ENCODE results near the gene SOAT1.

The SOAT1 gene

DNA sequence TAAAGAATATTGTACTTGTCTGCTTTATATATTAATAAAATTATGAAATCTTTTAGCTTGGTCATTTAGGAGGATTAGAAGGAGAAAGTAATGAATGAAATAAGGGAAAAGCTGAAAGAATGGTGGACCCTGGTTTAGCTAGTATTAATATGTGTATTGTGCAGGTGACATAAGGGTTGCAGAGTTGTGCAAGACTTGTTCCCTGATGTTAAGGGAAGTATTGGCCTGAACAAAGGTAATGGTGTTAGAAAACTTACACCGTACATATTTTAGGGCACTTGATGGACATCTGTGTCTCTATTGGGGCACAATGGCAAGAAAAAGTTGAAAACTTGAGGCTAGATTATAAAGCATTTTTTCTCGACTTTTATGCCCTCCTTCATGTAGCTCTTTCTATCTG lies 32.2 kb downstream of the SOAT1 start (continued):
- no peak for TF ChIP-seq ZNF292 (tag by site-specific recombination; IDR thresholded peaks at IDR 0.05; ENCODE audit: borderline replicate concordance, low read depth)

DNA sequence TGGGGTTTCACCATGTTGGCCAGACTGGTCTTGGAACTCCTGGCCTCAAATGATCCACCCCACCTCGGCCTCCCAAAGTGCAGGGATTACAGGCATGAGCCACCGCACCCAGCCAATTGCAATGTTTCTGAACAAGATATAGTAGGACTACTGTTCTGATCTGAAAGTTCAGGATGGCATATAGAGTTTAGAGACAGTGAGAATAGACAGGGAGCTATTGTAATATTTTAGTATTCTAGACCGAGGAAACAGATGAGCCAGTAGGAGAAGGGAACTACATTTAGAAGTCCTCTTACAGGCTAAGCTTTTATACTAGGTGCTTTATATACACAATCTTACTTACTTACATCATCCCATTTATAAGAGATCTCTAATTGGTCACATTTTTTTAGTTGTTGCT lies 33.1 kb downstream of the SOAT1 start:
- ChIA-PET POLR2A (no interaction called here), CTCF (no interaction called here)
- H3K27ac ChIP-seq (ENCODE audit: extremely low read depth, low read depth, low read length), result no peak overlapping the region

DNA sequence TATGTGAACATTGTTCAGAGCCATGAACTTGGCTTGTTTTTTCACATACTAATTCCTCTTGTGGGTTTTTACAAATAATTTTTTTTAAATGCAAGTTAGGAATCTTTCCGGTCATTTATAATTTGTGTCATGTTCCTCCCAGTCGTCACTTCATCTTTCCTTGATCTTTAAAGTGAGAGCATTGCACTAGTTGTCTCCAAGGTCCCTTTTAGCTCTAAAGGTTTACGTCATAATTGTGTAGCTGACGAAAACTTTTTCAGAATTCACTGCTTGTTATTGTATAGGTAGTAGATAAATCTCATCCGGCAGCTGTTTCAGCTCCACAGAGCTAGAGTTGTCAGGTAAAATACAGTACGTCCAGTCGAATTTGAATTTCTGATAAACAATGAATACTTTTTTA lies 33.6 kb downstream of the SOAT1 start:
- no peaks in the 10 kb centered on the region for H3K9me3 ChIP-seq (ENCODE audit: control insufficient read depth, insufficient read depth, low read depth, low read length)
- no peaks in the 10 kb centered on the region for H3K4me1 ChIP-seq (ENCODE audit: control insufficient read depth, insufficient read depth, low read length)
- no peak overlapping the region for H3K27ac ChIP-seq (ENCODE audit: extremely low read depth, low read depth, low read length)
- H3K36me3 ChIP-seq (ENCODE audit: control insufficient read depth in 2 of 2, insufficient read depth in 1 of 2, low read length in 2 of 2), result peaks cover 0 to 29% of the 10 kb centered on the region in 2 experiments; a peak in 2 of 3 replicates
- TF ChIP-seq KLF1 (tag by site-specific recombination; IDR thresholded peaks at IDR 0.05) (no peak), ZNF561 (tag by site-specific recombination; IDR thresholded peaks at IDR 0.05; ENCODE audit: borderline replicate concordance) (no peak), ZNF629 (tag by site-specific recombination; IDR thresholded peaks at IDR 0.05) (no peak), GLI2 (tag by site-specific recombination; IDR thresholded peaks at IDR 0.05; ENCODE audit: borderline replicate concordance, low read depth) (no peak), ZNF274 (IDR thresholded peaks at IDR 0.05; ENCODE audit: low read length) (no peak), ZNF274 (tag by site-specific recombination; IDR thresholded peaks at IDR 0.05; ENCODE audit: borderline replicate concordance) (no peak), ZNF830 (tag by site-specific recombination; IDR thresholded peaks at IDR 0.05; ENCODE audit: low read depth) (no peak), ZNF175 (tag by site-specific recombination; IDR thresholded peaks at IDR 0.05) (no peak), ZNF623 (tag by site-specific recombination; IDR thresholded peaks at IDR 0.05) (no peak), ZNF239 (tag by site-specific recombination; IDR thresholded peaks at IDR 0.05) (no peak), ZNF785 (tag by site-specific recombination; IDR thresholded peaks at IDR 0.05) (no peak), ZNF621 (tag by site-specific recombination; IDR thresholded peaks at IDR 0.05) (no peak), HOXA7 (CRISPR knock-in tag; IDR thresholded peaks at IDR 0.05; ENCODE audit: borderline replicate concordance) (no peak), ZSCAN23 (tag by site-specific recombination; IDR thresholded peaks at IDR 0.05) (no peak), EGR2 (tag by site-specific recombination; IDR thresholded peaks at IDR 0.05; ENCODE audit: low read depth) (no peak)
- TF ChIP-seq, protein P1, sequence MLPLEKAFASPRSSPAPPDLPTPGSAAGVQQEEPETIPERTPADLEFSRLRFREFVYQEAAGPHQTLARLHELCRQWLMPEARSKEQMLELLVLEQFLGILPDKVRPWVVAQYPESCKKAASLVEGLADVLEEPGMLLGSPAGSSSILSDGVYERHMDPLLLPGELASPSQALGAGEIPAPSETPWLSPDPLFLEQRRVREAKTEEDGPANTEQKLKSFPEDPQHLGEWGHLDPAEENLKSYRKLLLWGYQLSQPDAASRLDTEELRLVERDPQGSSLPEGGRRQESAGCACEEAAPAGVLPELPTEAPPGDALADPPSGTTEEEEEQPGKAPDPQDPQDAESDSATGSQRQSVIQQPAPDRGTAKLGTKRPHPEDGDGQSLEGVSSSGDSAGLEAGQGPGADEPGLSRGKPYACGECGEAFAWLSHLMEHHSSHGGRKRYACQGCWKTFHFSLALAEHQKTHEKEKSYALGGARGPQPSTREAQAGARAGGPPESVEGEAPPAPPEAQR (tag by site-specific recombination; IDR thresholded peaks at IDR 0.05), result no peak
- POLR2A ChIA-PET, result no interaction called here
- CTCF ChIA-PET, result interaction anchor here (0.6 to 0.7 kb wide), 2 partner anchors 24 to 728 kb away, joined by 4 to 7 read pairs; no protein-coding TSS in a partner anchor
- H3K4me3 ChIP-seq (ENCODE audit: low read depth, low read length), result no peak overlapping the region

More for the DNA sequence above, 33.1 kb downstream of the SOAT1 start:
- no peaks in the 10 kb centered on the region for H3K4me1 ChIP-seq (ENCODE audit: control insufficient read depth, insufficient read depth, low read length)
- TF ChIP-seq ZNF701 (tag by site-specific recombination; IDR thresholded peaks at IDR 0.05) (no peak), WT1 (tag by site-specific recombination; IDR thresholded peaks at IDR 0.05) (no peak)
- no peaks in the 10 kb centered on the region for H3K9me3 ChIP-seq (ENCODE audit: control insufficient read depth, insufficient read depth, low read depth, low read length)
- H3K4me3 ChIP-seq (ENCODE audit: low read depth, low read length), result no peak overlapping the region
- H3K36me3 ChIP-seq (ENCODE audit: control insufficient read depth in 2 of 2, insufficient read depth in 1 of 2, low read length in 2 of 2), result peaks cover 0 to 29% of the 10 kb centered on the region in 2 experiments; a peak in 2 of 3 replicates

DNA sequence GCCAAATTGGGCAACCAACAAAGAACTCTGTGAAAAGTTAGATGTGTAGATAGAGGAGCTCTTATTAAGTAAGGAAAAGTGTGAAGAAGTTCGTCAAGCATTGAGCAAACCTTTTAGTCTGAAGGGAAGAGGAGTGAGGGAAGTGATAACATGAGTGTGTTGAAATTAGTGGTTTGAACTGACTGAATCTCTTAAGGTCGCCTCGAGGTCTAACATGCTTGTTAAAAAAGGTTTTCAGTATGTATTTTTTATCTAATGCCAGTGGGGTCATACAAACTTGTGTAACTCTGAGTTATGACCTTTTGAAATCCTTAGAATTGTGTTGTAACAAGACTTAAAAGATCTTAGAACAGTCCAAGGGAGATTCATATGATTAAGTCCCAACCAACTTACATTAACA lies 34.1 kb downstream of the SOAT1 start:
- Histone ChIP-seq H3K27ac (ENCODE audit: extremely low read depth, low read depth, low read length) (no peak overlapping the region), H3K4me1 (ENCODE audit: control insufficient read depth, insufficient read depth, low read length) (no peaks in the 10 kb centered on the region), H3K4me3 (ENCODE audit: low read depth, low read length) (no peak overlapping the region), H3K9me3 (ENCODE audit: control insufficient read depth, insufficient read depth, low read depth, low read length) (no peaks in the 10 kb centered on the region), H3K36me3 (ENCODE audit: control insufficient read depth in 2 of 2, insufficient read depth in 1 of 2, low read length in 2 of 2) (peaks cover 0 to 29% of the 10 kb centered on the region in 2 experiments; a peak in 2 of 3 replicates)
- POLR2A ChIA-PET, result no interaction called here
- no peak for TF ChIP-seq ZNF514 (tag by site-specific recombination; IDR thresholded peaks at IDR 0.05)
- CTCF ChIA-PET, result interaction anchor here (0.6 to 0.7 kb wide), 3 partner anchors 24 to 728 kb away, joined by 3 to 7 read pairs (median 4); no protein-coding TSS in a partner anchor

All from HEK293 (cell line).